Panc1 (cell line): ENCODE measurements around the gene SEM1. TPM values are rescaled to one million over a fixed set of nuclear protein-coding genes. Genes with fewer than 3 reads are reported as not detected.

ENCODE experiments used
- ATAC-seq: fragments of 200-7000 bp; cut with Tn5 transposase; 2 replicates; pipeline ENCODE4 v1.9.1; 2020; ENCODE audit warnings: mild to moderate bottlenecking, moderate library complexity
- BruUV-seq: library from RNA; stranded (reverse); fragments of 400-500 nt; replicated peaks from 2 replicates; lab custom pipeline; 2021; lab: Mats Ljungman, UMichigan
- CTCF ChIA-PET: fragments of 300-600 bp; sonication (Branson Sonifier 250); formaldehyde crosslinking; loops from one replicate; lab custom pipeline; 2022; ENCODE audit warnings: antibody characterized with exemption; lab: Charles Lee
- POLR2A ChIA-PET: fragments of 300-600 bp; sonication (Branson Sonifier 250); formaldehyde crosslinking; loops from one replicate; lab custom pipeline; 2022; ENCODE audit warnings: antibody characterized with exemption; lab: Charles Lee
- DNase-seq: peaks from one replicate; pipeline ENCODE4 v3.0.0-alpha.2; 2010; ENCODE audit warnings: low read depth, low spot score
- H3K27ac ChIP-seq: 2 replicates; pipeline ENCODE4 v1.5.1; 2011; ENCODE audit warnings: mild to moderate bottlenecking, low read length, inconsistent platforms
- H3K27me3 ChIP-seq: fragments of 200-500 bp; sonication (Bioruptor generic); 2 replicates; pipeline ENCODE4 v1.6.0; 2014; ENCODE audit warnings: low read length, inconsistent platforms; ENCODE audit not compliant: control insufficient read depth, insufficient read depth
- H3K36me3 ChIP-seq: fragments of 200-500 bp; sonication (Bioruptor generic); 2 replicates; pipeline ENCODE4 v1.5.1; 2014; ENCODE audit warnings: inconsistent platforms, mild to moderate bottlenecking, low read length, moderate library complexity; ENCODE audit not compliant: control insufficient read depth, insufficient read depth
- H3K4me1 ChIP-seq: 2 replicates; pipeline ENCODE4 v1.5.1; 2011; ENCODE audit warnings: inconsistent platforms, mild to moderate bottlenecking, low read length, moderate library complexity; ENCODE audit not compliant: control insufficient read depth, insufficient read depth
- H3K4me3 ChIP-seq, 2 experiments: 2 replicates each; pipeline ENCODE4 v1.5.1; 2011 to 2012; ENCODE audit warnings: low read depth in 2 of 2, low read length in 2 of 2, mild to moderate bottlenecking in 2 of 2, inconsistent platforms in 1 of 2, moderate library complexity in 1 of 2
- H3K9me3 ChIP-seq: fragments of 200-500 bp; sonication (Bioruptor generic); 2 replicates; pipeline ENCODE4 v1.5.1; 2014; ENCODE audit warnings: low read depth, mild to moderate bottlenecking, inconsistent platforms, low read length, moderate library complexity; ENCODE audit not compliant: control insufficient read depth, insufficient read depth
- CTCF ChIP-seq: fragments of 450-650 bp; IDR thresholded peaks from 2 replicates; pipeline ENCODE4 v1.5.1; 2017; ENCODE audit warnings: mild to moderate bottlenecking
- POLR2AphosphoS5 ChIP-seq: IDR thresholded peaks from 2 replicates; pipeline ENCODE4 v1.6.1; 2012; ENCODE audit warnings: mild to moderate bottlenecking, low read depth, low read length, moderate library complexity
- REST ChIP-seq, 2 experiments: IDR thresholded peaks; 2 replicates each; pipeline ENCODE4 v1.6.1; 2011 to 2012; ENCODE audit warnings: low read depth in 2 of 2, control low read depth in 1 of 2, low read length in 1 of 2, mild to moderate bottlenecking in 1 of 2, moderate library complexity in 1 of 2; ENCODE audit not compliant: insufficient read depth in 1 of 2
- SIN3A ChIP-seq: IDR thresholded peaks from 2 replicates; pipeline ENCODE4 v1.6.1; 2012; ENCODE audit warnings: low read depth, mild to moderate bottlenecking, low read length, moderate library complexity, borderline replicate concordance; ENCODE audit not compliant: insufficient read depth
- TCF7L2 ChIP-seq: IDR thresholded peaks from 2 replicates; pipeline ENCODE4 v1.6.1; 2011; ENCODE audit warnings: mild to moderate bottlenecking, low read depth, low read length, inconsistent platforms
- in situ Hi-C: cut with HindIII; loops from 2 replicates; pipeline ENCODE4 v1.10.0; 2016; ENCODE audit warnings: low sequenced_read_pairs, low pct_unique_long_range_greater_than_20kb
- intact Hi-C: fragments of 100-400 bp; cut with micrococcal nuclease; formaldehyde crosslinking; loops from one replicate; pipeline ENCODE4 v1.10.0; 2022; ENCODE audit not compliant: unreplicated experiment
- total RNA-seq: library from RNA; stranded (reverse); gene quantifications from one replicate; pipeline ENCODE4 v1.2.1, GENCODE V29; 2021; ENCODE audit not compliant: unreplicated experiment

SEM1 gene
- total RNA-seq, 1 experiment from 2014 or later = 67.8 TPM

- H3K36me3 ChIP-seq = no peaks in the 10 kb centered on the region
- H3K4me1 ChIP-seq = no peaks in the 10 kb centered on the region
- no peak for TF ChIP-seq TCF7L2
- no peak for TF ChIP-seq SIN3A
- no peak for TF ChIP-seq POLR2AphosphoS5
- TF ChIP-seq REST (IDR thresholded peaks at IDR 0.05; ENCODE audit: insufficient read depth in 1 of 2, low read depth in 2 of 2, low read length in 1 of 2) = no peak
- no peak for TF ChIP-seq CTCF
- CTCF ChIA-PET = no interaction called here
- ATAC-seq (no peak), DNase-seq (no peak)
- no peaks in the 10 kb centered on the region for H3K9me3 ChIP-seq
- in situ Hi-C loops = no loop called here
- intact Hi-C loops = no loop called here
- H3K4me3 ChIP-seq = no peak overlapping the region
- H3K27me3 ChIP-seq = peaks cover 6% of the 10 kb centered on the region
- POLR2A ChIA-PET = no interaction called here
- H3K27ac ChIP-seq = no peak overlapping the region
- no TSS peak for BruUV-seq
Measured at GRCh38 chr7:96737545-96738050, 28.0 kb upstream of the SEM1 start.

GRCh38 chr7:96734343-96734742, 24.7 kb upstream of the SEM1 start:
- Histone ChIP-seq H3K4me3 (no peak overlapping the region), H3K9me3 (no peaks in the 10 kb centered on the region), H3K36me3 (no peaks in the 10 kb centered on the region), H3K27ac (no peak overlapping the region), H3K4me1 (no peaks in the 10 kb centered on the region), H3K27me3 (peaks cover 7% of the 10 kb centered on the region)
- in situ Hi-C loops = no loop called here
- BruUV-seq = no TSS peak
- ATAC-seq (no peak), DNase-seq (no peak)
- intact Hi-C loops = no loop called here
- CTCF ChIA-PET = no interaction called here
- TF ChIP-seq SIN3A = no peak
- TF ChIP-seq REST (IDR thresholded peaks at IDR 0.05; ENCODE audit: insufficient read depth in 1 of 2, low read depth in 2 of 2, low read length in 1 of 2) = no peak
- TF ChIP-seq CTCF = no peak
- no peak for TF ChIP-seq POLR2AphosphoS5
- no peak for TF ChIP-seq TCF7L2
- POLR2A ChIA-PET = no interaction called here
